ENCODE data around the gene ZSCAN12.
A peak's percentile ranks its signal among the peaks of the same experiment; 100 is the strongest.

The ZSCAN12 gene

DNA sequence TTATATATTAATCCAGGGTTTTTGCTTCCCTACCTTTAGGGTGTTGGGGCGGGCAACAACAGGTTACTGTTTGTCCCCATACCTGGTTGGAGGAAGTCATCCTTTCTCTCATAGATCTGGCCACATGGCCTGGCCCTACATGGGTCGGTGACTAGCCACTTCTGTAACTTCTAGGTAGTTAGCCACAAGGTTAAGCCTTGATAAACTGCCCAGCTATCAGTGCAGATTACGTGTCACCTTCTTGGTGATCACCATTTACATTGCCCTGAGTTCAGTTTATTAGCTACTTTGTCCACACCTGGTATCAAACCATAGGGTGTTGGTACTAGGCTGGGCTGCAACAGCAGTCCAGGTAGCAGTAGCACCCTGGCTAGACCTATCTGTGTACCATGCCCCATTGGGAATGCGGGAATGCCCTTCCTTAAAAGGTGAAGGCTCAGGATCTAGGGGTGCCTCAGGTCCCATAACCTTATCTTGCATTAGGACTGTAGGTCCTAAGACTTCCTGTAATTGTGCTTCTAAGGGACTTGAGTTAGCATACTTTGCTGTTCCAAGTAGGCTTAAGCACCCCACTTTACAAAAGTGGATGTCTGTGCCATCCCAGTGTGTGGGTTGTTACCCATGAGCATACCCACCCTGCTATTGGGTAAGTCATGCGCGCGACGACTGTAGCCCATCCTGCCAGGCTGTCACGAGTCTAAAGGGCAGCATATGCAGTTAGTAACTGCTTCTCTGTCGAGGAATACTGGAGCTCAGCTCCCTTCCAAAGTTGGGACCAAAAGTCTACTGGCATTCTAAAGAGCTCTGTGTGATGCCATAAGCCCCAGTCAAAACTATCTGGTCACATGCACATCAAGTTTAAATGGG lies 44.6 kb downstream of the ZSCAN12 start:
- DNase-seq = peak in 1 of 51 donors; percentile 6

DNA sequence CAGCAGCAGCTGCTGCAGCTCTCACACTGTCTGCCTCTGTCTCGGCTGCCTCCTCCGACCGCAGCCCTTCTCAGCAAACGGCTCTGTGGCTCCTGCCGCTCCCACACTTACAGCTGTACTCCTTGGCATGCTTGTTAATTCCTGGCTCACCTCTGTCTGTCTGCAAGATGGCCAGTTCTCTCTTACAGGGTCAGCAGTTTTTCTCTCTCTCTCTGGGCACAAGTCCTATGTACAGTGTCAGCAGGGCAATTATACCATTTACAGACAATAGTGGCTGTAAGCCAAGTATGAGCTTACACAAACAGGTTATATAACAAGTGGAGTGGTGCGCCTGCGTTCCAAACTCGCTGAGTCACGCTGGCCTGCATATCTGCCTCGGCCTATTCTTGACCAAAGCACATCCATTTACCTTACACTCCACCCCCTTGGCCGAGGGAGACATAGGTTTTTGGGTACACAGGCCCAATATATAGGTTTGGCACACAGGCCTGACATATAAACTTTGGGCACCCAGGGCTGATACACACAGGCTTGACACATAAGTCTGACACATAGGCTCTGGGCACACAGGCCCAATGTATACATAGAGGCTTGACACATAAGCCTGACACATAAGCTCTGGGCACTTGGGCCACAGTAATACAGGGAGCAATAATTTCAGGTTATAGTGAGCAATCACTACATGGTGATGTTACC lies 45.4 kb downstream of the ZSCAN12 start:
- peak in 12 of 51 donors; percentile 0 to 40 (median 11) for DNase-seq

GRCh38 chr6:28353356-28353755 lies 46.2 kb downstream of the ZSCAN12 start:
- DNase-seq = no peak

GRCh38 chr6:28351493-28351925 lies 48.0 kb downstream of the ZSCAN12 start:
- DNase-seq = no peak

DNA sequence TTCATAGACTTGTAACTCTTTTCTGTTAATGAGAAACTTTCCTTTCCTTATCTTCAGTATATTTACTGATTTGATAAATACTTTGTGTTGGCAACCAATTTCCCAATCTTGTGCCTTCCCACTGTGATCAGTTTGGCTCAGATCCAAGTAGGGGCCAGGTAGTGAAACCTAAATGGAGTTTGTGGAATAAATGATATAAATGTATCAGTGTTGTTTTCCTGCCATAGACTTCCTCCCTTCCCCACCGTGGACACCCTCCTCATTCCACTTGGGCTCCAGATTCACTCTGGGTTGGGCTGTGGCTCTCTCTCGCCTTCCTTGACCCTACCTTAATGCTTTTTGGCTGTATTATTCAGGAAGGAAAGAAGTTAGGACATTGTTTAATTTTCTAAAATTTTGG lies 48.5 kb downstream of the ZSCAN12 start:
- DNase-seq = no peak

DNA sequence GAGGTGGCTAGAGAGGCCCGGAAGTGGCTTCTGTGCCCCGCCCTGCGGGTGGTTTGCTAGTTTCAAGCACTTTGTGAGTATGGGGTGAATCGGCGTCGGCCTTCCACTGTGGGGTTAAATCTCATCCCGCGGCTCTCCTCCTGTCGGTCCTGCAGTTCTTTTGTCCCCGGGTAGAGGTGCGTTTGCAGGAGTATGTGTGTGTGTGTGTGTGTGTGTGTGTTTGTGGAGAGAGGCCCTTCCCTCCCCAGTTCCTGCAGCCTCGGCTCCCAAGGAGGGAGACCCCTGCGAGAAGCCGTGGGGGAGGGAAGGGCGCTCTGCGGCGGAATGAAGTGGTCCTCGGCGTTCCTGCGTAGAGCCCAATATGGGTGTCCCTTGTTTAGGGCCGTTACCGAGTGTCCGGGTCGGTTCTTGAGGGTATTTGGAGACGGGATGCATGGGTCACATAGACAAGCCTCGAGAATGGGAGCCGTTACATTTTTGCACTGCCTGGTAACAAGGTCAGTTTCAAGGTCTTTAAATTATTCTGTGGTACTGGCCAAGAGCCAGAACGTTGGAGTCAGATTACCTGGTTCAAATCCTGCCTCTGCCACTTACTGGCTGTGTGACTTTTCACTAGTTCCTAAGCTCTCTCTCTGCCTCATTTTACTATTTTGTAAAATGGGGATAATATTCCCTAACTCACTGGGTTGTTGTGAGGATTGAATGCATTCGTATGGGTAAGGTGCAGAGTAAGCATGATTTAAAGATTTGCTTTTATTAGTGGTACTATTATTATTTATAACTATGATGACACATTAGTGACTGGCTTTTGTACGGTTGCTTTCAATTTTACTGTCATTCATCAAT lies 49.4 kb downstream of the ZSCAN12 start, which contains the start of gene ZKSCAN3:
ZKSCAN3 (plus strand) TSS at position 56 of the 846 bp plus-strand sequence. CDS start 9,640 bp downstream, outside the sequence.
- peak in 50 of 51 donors; percentile 20 to 89 (median 72) for DNase-seq

DNA sequence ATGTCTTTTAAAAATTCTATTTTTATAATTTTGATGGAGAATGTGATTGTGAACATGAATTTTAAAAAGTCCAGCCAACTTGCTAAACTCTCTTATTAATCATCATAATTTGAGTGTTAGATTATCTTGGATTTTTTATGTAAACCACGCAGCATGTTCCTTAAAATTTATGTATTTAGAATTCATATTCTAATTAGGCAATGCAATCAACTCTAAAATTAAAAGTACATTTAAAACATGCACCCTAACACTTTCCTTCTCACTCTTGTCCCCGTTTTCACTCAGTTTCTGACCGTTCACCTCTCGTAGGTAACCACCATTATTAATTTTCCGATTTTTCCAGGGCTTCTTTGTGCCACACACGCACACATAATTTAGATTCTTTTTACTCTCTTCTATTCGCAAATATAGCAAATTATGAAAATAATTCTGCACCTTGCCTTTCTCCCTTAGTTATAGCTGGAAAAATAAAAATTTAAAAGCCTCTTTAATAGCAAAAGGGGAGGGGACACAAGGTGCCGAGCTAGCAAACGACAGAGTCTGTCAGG lies 50.1 kb downstream of the ZSCAN12 start:
- DNase-seq = no peak

GRCh38 chr6:28347119-28347518 lies 52.4 kb downstream of the ZSCAN12 start:
- no peak for DNase-seq

DNA sequence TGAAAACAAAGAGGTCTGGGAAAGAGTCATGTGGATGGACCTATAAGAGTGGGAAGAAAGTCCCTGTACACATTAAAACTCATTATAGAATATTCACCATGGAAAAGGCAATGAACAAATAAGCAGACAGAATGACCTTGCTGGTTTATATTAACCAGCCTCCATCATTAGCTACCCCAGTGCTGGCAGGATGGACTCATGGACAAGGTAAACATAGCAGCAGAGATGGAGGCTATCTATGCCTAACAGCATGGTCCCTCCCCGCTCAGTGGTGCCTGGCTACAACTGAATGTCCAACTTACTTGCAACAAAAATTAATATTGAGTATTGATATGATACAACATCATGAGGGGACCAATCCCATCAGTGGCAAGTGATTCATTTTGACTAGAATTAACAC lies 54.3 kb downstream of the ZSCAN12 start:
- no peak for DNase-seq

- no peak for DNase-seq
Measured at GRCh38 chr6:28343898-28344677, 55.5 kb downstream of the ZSCAN12 start.

GRCh38 chr6:28340310-28341095 lies 59.0 kb downstream of the ZSCAN12 start:
- DNase-seq = no peak

GRCh38 chr6:28337121-28337520 lies 62.4 kb downstream of the ZSCAN12 start:
- DNase-seq = no peak

DNA sequence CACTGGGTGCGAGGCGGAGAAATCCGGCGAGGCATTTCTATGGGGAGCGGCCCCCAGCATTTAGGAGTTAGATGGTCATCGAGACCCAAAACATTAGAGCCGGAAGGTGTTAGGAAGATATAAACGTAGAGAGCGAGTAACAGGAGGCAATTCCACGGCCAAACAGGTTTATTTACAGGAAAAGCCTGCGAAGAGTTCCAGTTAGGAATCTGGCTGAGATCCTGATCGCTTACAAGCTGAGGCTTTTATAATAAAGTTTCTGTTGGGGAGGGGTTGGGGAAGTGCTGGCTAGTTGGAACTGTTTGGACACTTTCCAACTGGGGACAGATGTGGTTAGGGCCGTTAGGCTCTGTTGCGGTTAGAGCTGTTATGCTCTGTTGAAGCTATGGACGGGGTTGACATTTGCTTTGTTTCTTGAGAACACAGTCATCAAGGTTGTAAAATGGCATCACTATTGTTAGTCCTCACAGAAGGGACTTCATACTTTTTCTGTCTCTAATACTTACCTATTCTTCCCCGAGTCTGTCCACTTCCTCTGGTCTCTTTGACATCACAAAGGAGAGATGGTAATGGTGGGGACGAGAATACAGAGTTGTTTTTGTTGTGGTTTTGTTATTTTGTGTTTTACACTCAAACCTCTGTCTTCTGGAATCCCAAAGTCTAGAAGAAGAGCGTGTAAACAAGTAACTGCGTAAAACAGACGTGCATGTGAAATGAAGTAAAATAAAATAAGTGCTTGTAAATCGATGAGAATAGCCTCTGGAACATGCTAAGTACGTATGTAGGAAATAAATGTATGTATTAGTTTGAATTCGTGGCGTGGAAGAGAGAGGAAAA lies 63.0 kb downstream of the ZSCAN12 start:
- peak in 10 of 51 donors; percentile 5 to 78 (median 45) for DNase-seq

DNA sequence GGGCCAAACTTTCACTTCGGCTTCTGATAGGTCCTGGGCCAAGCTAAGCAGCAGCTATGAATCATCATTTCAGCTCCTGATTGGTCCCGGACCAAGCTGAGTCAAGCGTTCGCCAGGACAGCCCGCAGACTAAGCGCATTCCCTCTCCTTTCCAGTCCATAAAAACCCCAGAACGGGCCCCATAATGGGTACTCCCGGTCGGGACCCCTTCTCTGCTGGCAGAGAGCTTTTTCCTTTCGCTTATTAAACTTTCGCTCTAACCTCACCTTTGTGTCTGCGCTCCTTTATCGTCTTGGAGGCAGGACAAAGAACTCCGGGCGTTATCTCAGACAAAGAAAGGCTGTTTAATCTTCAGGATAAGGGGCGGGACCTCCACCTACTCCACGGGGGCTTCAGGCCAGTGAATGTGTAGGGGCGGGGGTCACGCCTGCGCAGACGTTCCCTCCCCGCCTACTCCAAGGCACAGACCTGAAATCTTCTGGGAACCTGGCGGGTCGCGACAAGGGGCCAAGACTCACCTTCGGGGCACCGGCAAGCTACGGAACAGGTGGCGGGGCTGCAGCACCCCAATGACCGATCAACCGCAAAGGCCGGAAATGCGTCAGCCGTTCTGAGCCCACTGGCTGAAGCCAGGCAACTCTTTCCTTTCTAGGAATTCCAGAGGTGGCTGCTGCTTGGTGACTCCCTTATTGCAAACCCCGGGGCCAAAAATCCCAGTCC lies 63.8 kb downstream of the ZSCAN12 start, which contains the start of gene ZSCAN31:
ZSCAN31 (minus strand) TSS at position 585 of the 720 bp plus-strand sequence. CDS start 6,465 bp downstream, outside the sequence.
- DNase-seq = peak; percentile 33 to 96 (median 85)

DNA sequence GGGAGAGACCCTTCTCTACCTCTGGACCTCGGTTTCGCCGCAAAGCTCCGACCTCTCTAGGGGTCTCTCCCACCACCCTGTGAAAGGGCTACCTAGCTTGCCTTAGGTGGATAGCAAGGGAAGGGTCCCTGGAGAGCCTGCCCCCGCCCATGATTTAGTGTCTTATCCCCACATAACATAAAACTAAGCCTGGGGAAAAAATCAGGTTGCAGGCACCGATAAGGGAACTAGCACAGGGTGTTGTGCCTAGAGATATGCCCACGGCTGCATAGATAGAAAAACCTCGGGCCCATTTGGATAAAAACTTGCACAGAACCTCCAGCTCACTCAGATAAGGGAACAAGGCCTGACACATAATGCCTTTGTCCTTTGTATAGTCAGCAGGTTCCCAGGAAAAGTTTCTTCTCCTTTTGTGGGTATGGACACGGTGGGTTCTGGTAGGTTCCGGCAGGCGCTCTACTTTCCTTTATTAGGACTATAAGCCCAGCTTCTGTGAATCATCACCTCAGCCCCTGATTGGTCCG lies 64.4 kb downstream of the ZSCAN12 start:
- DNase-seq = peak in 6 of 51 donors; percentile 21 to 52 (median 32)

- no peak for DNase-seq
Measured at GRCh38 chr6:28334286-28335039, 65.1 kb downstream of the ZSCAN12 start.

DNA sequence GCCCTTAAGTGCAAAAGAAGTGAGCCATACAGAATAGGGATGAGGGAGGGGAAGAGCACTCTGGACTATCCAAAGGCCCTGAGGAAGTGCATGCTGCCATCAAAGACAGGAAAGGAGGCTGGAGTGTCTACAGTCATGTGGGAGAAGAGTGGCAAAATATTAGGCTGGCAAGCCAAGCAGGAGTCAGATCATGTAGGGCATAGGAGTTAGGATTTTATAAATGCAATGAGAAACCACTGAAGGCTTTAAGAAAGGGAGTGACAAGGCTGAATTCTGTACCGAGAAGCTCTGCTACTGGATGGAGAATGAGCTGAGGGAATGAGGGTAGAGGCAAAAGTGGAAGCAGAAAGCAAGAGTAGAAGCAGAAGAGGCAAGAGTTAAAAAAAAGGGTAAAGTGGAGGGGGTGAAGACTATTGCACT lies 65.9 kb downstream of the ZSCAN12 start:
- no peak for DNase-seq

All from hypothalamus (tissue), 51 donors.